ENCODE measurements around the gene RBM45.
A peak's percentile ranks its signal among the peaks of the same experiment; 100 is the strongest.
"Not testable (repeated sequence)": the region's sequence is repeated elsewhere in the genome, so short reads cannot be mapped to it uniquely, and the experiment has no call there.

The RBM45 gene

GRCh38 chr2:178072000-178072382 lies 40.2 kb upstream of the RBM45 start:
- H3K27ac ChIP-seq, result no peak overlapping the region

DNA sequence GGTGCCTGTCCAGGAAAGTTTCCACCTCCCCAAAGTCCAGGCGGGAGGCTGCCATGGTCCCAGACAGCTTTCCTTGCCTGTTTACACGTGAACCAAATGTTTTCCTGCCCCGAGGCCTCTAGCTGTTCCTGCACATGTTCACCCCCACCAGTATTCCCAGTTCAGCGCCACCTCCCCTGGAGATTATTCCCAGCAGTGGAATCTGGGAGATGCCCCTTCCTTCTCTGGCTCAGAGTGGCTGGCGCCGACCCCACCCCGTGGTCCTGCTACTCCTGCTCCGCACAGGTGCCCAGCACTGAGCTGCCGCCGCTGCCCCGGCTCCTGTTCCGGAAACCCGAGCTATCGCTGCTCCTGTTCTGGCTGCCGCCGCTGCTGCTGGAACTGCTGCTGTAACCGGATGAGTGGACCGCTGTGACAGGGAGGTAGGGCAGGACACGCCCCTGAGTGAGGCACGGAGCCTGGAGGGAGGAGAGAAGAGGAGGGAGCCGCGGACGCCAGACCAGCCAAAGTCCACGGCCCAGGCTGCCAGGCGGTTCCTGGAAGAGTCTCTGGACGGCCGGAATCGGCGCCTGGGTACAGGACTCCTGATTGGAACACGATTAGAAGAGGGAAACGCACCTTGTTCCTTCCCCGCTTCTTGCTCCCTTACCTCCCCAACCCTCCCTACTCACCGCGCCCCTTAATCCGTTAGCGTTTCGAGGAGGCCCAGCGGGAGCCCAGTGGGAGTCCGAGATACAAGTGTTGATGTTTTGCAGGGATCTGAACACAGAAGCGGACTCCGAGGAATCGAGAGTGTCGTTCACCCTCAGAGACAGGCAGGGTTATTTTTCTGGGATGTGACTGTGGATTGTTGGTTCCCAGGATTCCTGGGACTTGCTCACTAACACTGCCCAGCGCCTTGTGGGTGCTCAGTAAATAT lies 39.6 kb upstream of the RBM45 start, which contains the start of gene PDE11A:
Gene PDE11A (minus strand): TSS at position 395 of the 919 bp plus-strand sequence. CDS start 340 bp downstream, at position 55.
- Histone ChIP-seq H3K4me3 (peak within 1 kb of the TSS; percentile 71), H3K27ac (peak within 1 kb of the TSS; percentile 21 to 64)
- peak; percentile 90 for DNase-seq (ENCODE audit: low spot score)
- TF ChIP-seq CTCF (IDR thresholded peaks at IDR 0.05), result no peak

More at GRCh38 chr2:178072000-178072382, 40.2 kb upstream of the RBM45 start:
- peak overlapping the region; percentile 71 for H3K4me3 ChIP-seq
- TF ChIP-seq CTCF (IDR thresholded peaks at IDR 0.05), result no peak
- DNase-seq (ENCODE audit: low spot score), result no peak

- no peak for TF ChIP-seq CTCF (IDR thresholded peaks at IDR 0.05)
- H3K4me3 ChIP-seq, result no peak overlapping the region
- no peak overlapping the region for H3K27ac ChIP-seq
- DNase-seq (ENCODE audit: low spot score), result no peak
Observed at GRCh38 chr2:178074123-178075005, 37.9 kb upstream of the RBM45 start.

- no peak overlapping the region for H3K27ac ChIP-seq
- H3K4me3 ChIP-seq, result no peak overlapping the region
- no peak for TF ChIP-seq CTCF (IDR thresholded peaks at IDR 0.05)
- DNase-seq (ENCODE audit: low spot score), result no peak
Observed at GRCh38 chr2:178075006-178075326, 37.3 kb upstream of the RBM45 start.

- no peak for DNase-seq (ENCODE audit: low spot score)
- no peak for TF ChIP-seq CTCF (IDR thresholded peaks at IDR 0.05)
- H3K27ac ChIP-seq, result no peak overlapping the region
- no peak overlapping the region for H3K4me3 ChIP-seq
Observed at GRCh38 chr2:178076130-178076529, 36.1 kb upstream of the RBM45 start.

DNA sequence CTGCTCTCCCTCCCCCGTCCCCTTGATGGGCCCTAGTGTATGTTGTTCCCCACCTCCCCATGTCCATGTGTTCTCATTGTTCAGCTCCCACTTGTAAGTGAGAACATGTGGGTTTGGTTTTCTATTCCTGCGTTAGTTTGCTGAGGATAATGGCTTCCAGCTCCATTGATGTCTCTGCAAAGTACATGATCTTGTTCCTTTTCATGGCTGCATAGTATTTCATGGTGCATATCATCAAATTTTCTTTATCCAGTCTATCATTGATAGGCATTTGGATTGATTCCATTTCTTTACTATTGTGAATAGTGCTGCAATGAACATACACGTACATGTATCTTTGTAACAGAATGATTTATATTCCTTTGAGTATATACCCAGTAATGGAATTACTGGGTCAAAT lies 33.0 kb upstream of the RBM45 start:
- not testable (repeated sequence) for H3K27ac ChIP-seq; DNase-seq (ENCODE audit: low spot score); H3K4me3 ChIP-seq

DNA sequence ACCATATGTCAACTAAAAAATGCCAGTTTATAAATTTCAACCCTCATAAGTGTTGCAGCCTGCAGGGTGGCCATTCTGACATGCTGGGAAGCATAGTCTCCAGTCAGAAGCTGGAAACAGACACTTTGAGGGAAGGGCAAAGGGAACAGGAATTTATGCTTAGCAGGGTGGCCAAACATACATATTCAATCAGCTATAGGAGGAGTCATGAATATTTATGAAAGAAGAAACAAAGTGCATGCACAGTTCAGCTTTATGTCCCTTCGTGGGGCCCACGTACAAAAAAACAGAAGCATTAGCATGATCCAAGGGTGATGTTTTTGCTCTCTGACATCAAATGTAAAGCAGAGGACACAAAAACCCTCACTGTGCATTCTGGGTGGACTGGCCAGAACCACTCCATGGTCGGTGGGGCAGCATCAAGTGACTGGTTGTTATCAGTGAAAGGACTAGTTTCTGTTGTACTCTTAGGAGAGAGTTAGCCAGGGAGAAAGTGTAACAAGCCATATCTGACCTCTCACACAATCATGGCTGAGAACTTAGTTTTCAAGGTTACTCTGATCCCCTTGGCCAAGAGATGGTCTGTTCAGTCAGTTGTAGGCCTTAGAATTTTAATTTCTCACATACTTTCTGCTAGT lies 29.7 kb upstream of the RBM45 start:
- no peak for DNase-seq (ENCODE audit: low spot score)
- no peak overlapping the region for H3K27ac ChIP-seq
- H3K4me3 ChIP-seq, result no peak overlapping the region
- no peak for TF ChIP-seq CTCF (IDR thresholded peaks at IDR 0.05)

Data from coronary artery (tissue), 2 donors.